ENCODE results near the gene DNAH17. TPM values are rescaled to one million over a fixed set of nuclear protein-coding genes. Genes with fewer than 3 reads are reported as not detected.

The DNAH17 gene
- total RNA-seq, 1 donor from 2014 or later = under 0.01 TPM

DNA sequence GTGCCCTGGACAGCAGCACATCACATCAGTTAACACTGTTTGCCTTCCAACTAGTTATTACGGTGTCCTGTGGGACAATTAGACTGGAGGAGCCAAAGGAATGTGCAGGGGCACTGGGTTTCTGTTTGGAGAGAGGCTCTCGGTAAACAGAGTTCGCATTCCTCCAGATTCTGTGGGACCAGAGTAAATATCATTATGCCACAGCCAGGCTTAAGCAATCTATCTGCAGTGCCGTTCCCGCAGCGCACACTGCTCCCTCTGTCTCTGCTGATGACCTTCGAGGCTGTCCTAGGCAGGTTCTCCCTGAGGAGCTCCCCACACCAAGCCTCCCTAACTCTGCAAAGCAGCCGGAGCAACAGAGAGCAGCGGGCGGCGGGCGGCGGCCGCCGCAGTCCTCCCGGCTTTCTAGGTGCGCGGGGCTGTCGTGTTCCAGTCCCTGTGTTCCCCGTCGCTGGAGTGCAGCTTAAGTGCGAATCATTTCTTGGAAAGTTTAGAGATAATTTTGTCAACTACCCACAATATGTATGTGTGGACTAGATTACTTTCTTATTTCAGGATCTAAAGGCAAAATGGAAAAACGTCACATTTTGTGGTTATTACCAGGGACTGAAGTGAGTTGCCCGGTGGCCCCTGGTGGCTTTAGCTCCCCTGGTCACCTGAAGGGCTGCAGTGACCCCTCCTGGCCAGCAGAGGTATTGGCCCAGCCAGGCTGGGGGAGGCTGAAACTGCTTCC, 155.5 kb downstream of the DNAH17 start:
- TF ChIP-seq, protein P1, sequence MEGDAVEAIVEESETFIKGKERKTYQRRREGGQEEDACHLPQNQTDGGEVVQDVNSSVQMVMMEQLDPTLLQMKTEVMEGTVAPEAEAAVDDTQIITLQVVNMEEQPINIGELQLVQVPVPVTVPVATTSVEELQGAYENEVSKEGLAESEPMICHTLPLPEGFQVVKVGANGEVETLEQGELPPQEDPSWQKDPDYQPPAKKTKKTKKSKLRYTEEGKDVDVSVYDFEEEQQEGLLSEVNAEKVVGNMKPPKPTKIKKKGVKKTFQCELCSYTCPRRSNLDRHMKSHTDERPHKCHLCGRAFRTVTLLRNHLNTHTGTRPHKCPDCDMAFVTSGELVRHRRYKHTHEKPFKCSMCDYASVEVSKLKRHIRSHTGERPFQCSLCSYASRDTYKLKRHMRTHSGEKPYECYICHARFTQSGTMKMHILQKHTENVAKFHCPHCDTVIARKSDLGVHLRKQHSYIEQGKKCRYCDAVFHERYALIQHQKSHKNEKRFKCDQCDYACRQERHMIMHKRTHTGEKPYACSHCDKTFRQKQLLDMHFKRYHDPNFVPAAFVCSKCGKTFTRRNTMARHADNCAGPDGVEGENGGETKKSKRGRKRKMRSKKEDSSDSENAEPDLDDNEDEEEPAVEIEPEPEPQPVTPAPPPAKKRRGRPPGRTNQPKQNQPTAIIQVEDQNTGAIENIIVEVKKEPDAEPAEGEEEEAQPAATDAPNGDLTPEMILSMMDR (IDR thresholded peaks at IDR 0.05; ENCODE audit: insufficient read depth, low read length, severe bottlenecking) = peak; percentile 96
- H3K4me3 ChIP-seq (ENCODE audit: low read depth, low read length) = no peak overlapping the region
- no peaks in the 10 kb centered on the region for H3K27me3 ChIP-seq (ENCODE audit: control insufficient read depth, insufficient read depth, low read length)
- DNase-seq (ENCODE audit: low read depth) (peak; percentile 46), FAIRE-seq (no peak)
- H3K36me3 ChIP-seq (ENCODE audit: control insufficient read depth, insufficient read depth, low read length) = peaks cover 22% of the 10 kb centered on the region

DNA sequence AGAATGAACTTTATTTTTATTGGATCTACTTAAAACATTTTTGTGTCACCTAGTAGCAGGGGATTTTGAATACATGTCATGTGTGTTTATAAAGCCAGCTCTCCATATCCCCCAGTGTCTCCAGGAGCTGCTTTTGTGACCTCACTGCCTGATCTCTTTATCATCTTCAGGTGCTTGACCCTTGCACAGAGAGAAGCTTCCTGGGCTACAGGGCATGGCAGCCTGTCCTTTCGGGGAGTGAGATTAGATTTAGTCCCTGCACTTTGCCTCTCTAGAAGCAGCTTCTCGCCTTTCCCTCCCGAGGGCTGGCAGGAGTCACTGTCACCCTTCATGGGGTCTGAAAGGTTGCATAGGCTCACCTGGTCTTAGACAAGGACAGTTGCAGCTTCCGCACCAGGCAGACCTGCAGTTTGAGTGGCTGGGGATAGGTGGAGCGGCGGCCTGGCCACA, 156.1 kb downstream of the DNAH17 start:
- H3K36me3 ChIP-seq (ENCODE audit: control insufficient read depth, insufficient read depth, low read length) = peaks cover 22% of the 10 kb centered on the region
- H3K27me3 ChIP-seq (ENCODE audit: control insufficient read depth, insufficient read depth, low read length) = no peaks in the 10 kb centered on the region
- no peak overlapping the region for H3K4me3 ChIP-seq (ENCODE audit: low read depth, low read length)
- DNase-seq (ENCODE audit: low read depth) (no peak), FAIRE-seq (no peak)
- TF ChIP-seq, protein P1 (IDR thresholded peaks at IDR 0.05; ENCODE audit: insufficient read depth, low read length, severe bottlenecking) = no peak

DNA sequence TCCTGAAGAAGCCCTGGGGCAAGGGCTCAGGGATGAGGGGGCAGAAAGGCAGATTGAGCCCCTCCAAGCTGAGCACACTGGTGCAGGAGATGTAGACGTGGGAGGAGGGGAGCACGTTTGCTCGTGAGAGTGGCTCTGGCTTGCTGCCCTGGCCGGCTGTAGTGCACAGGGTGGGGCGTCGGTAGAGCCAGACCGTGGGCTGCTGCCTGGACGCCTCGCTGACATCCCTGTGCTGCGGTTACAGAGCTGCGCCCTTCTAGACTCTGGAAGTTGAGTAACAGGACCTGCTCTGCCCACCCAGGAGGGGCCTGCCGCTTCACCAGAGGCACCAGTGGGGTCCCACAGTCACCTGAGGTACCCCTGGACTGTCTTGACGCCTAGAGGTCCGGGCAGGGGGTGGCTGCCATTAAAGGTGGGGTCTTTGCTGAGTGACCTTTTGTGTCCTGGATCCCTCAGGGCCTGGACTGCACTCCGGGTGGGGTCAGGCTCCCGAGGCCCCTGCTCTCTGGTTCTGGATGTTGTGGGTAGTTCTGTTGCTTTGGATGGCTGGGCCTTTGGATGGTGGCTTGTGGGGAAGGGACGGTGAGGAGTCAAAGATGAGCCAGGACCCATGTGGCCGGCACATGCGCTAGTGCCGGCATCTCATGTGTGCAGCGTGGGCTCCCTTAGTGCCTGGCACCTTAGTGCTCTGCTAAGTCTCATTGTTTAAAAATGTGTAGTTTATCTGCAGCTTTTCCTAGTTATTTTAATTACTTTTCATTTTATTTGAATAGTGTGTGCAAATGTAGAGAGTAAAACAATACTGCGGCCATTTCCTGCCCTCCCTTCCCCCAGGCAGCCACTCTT, 157.0 kb downstream of the DNAH17 start:
- TF ChIP-seq, protein P1 (IDR thresholded peaks at IDR 0.05; ENCODE audit: insufficient read depth, low read length, severe bottlenecking) = no peak
- H3K27me3 ChIP-seq (ENCODE audit: control insufficient read depth, insufficient read depth, low read length) = no peaks in the 10 kb centered on the region
- no peak overlapping the region for H3K4me3 ChIP-seq (ENCODE audit: low read depth, low read length)
- FAIRE-seq (no peak), DNase-seq (ENCODE audit: low read depth) (no peak)
- peaks cover 22% of the 10 kb centered on the region for H3K36me3 ChIP-seq (ENCODE audit: control insufficient read depth, insufficient read depth, low read length)

DNA sequence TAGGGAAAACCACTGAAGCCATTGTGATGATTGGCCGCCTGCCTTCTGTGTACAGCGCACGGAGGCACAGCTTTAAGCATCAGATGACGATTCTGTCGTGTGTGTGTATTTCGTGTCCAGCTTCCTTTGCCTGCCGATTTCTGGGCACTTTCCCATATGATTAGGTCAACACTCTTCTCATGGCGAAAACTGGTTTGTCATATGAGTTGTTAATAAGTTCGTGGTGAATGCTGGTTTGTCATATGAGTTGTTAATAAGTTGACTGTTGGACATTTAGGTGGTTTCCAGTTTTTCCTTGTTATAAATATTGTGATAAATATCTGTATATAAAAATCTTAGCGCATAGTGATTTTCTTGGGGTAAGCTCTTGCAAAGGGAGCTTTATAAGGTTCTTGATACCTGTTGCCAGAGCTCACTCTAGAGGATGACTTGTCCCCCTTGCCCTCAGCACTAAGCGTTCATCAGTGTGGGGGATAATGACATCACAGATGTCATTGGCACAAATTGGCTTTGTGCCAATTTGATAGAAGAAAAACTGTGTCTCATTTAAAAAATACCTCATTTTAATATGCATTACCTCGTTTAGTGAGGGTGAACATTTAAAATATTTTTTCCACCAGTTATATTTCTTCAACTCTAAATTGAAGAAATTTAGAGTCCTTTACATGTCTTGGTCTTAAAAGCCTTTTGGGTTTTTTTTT, 158.7 kb downstream of the DNAH17 start:
- H3K4me3 ChIP-seq (ENCODE audit: low read depth, low read length) = no peak overlapping the region
- DNase-seq (ENCODE audit: low read depth) (no peak), FAIRE-seq (no peak)
- peaks cover 11% of the 10 kb centered on the region for H3K36me3 ChIP-seq (ENCODE audit: control insufficient read depth, insufficient read depth, low read length)
- no peaks in the 10 kb centered on the region for H3K27me3 ChIP-seq (ENCODE audit: control insufficient read depth, insufficient read depth, low read length)
- TF ChIP-seq, protein P1 (IDR thresholded peaks at IDR 0.05; ENCODE audit: insufficient read depth, low read length, severe bottlenecking) = no peak

DNA sequence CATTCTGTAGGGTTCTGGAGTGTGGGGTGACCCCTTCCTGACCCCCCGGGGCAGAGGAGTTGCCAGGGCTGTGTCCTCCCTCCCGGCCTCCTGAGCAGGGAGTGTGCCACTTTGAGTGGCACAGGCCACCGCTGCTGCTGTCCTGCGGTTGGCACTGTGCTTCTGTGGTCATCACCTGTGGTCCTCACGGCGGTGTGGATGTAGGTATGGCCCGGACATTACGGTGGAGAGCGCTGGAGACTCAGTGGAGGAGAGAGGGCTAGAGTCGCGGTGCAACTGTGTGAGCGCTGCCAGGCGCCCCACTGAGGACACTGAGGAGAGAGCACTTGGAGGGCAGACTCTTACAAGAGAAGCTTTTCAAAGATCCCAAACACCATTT, 159.7 kb downstream of the DNAH17 start:
- DNase-seq (ENCODE audit: low read depth) = no peak
- no peak for FAIRE-seq
- no peaks in the 10 kb centered on the region for H3K27me3 ChIP-seq (ENCODE audit: control insufficient read depth, insufficient read depth, low read length)
- peaks cover 11% of the 10 kb centered on the region for H3K36me3 ChIP-seq (ENCODE audit: control insufficient read depth, insufficient read depth, low read length)
- no peak overlapping the region for H3K4me3 ChIP-seq (ENCODE audit: low read depth, low read length)
- TF ChIP-seq, protein P1 (IDR thresholded peaks at IDR 0.05; ENCODE audit: insufficient read depth, low read length, severe bottlenecking) = no peak

Data from bronchial epithelial cell (primary cell).